Endothelial cell of umbilical vein (primary cell): ENCODE results near the gene OR6K6.

Source experiments
- CTCF ChIP-seq, 2 donors: IDR thresholded peaks; 1 replicate in 1 of 2; 2 replicates in 1 of 2; pipeline ENCODE4 v1.5.1; 2011; ENCODE audit warnings: low read length in 2 of 2, mild to moderate bottlenecking in 2 of 2, moderate library complexity in 2 of 2, control low read depth in 1 of 2, inconsistent platforms in 1 of 2, low read depth in 1 of 2; ENCODE audit not compliant: insufficient read depth in 1 of 2; ENCODE audit errors: extremely low read depth in 1 of 2
- EZH2 ChIP-seq: IDR thresholded peaks from 2 replicates; pipeline ENCODE4 v1.6.1; 2012; ENCODE audit warnings: borderline replicate concordance, low read depth, mild to moderate bottlenecking, moderate library complexity, low read length, inconsistent platforms; ENCODE audit not compliant: severe bottlenecking
- FOS ChIP-seq: IDR thresholded peaks from 2 replicates; pipeline ENCODE4 v1.6.1; 2011; ENCODE audit warnings: mild to moderate bottlenecking, low read length, moderate library complexity, borderline replicate concordance; ENCODE audit not compliant: insufficient read depth
- JUN ChIP-seq: IDR thresholded peaks from 2 replicates; pipeline ENCODE4 v1.6.1; 2011; ENCODE audit warnings: borderline replicate concordance, low read depth; ENCODE audit not compliant: insufficient read length, insufficient read depth
- MAX ChIP-seq: IDR thresholded peaks from 2 replicates; pipeline ENCODE4 v1.6.1; 2011; ENCODE audit not compliant: insufficient read depth, insufficient read length
- POLR2A ChIP-seq: IDR thresholded peaks from 2 replicates; pipeline ENCODE4 v1.6.1; 2012; ENCODE audit warnings: low read depth, mild to moderate bottlenecking, control low read depth, low read length
- POLR2AphosphoS5 ChIP-seq: IDR thresholded peaks from 2 replicates; pipeline ENCODE4 v1.6.1; 2012; ENCODE audit warnings: low read depth, mild to moderate bottlenecking, control low read depth, low read length, moderate library complexity; ENCODE audit not compliant: insufficient read depth

DNA sequence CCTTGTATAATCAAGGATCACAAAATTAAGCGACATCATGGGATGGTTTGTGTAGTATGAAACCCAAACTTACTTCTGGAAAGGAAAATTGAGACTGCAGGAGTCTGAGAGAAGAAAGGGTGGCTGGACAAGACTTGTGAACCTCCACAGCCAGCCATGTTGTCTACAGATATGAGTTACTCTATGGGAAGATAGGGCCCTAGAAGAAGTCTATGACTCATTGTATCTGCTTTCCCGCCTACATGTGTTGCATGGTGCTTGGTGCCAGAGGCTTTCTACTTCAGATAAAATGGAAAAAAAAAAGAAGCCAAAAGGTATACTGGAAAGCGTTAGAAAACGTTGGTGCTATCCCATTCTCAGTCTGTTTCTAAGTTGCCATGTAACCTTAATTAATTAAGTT lies 45.2 kb downstream of the OR6K6 start:
- TF ChIP-seq JUN (no peak), POLR2A (no peak), CTCF (IDR thresholded peaks at IDR 0.05; ENCODE audit: extremely low read depth in 1 of 2, insufficient read depth in 1 of 2, low read depth in 1 of 2, low read length in 2 of 2) (no peak), FOS (no peak), EZH2 (no peak), POLR2AphosphoS5 (no peak), MAX (no peak)
